HCEC 1CT (cell line): ENCODE measurements around the gene PLD1.
"Not testable (repeated sequence)": the region's sequence is repeated elsewhere in the genome, so short reads cannot be mapped to it uniquely, and the experiment has no call there.

Experiments used
- DNase-seq: peaks from one replicate; pipeline ENCODE4 v3.0.0-alpha.2; 2017

Gene PLD1

GRCh38 chr3:171606151-171606751 lies 204.0 kb downstream of the PLD1 start:
- DNase-seq: no peak

- no peak for DNase-seq
These were observed 205.9 kb downstream of the PLD1 start for GRCh38 chr3:171604370-171604769.

GRCh38 chr3:171602072-171602471 lies 208.2 kb downstream of the PLD1 start:
- DNase-seq: no peak

GRCh38 chr3:171600030-171600429 lies 210.3 kb downstream of the PLD1 start:
- DNase-seq: no peak

- no peak for DNase-seq
These were observed 211.3 kb downstream of the PLD1 start for GRCh38 chr3:171598990-171599389.

GRCh38 chr3:171592786-171593185 lies 217.5 kb downstream of the PLD1 start:
- DNase-seq: no peak

- DNase-seq: no peak
These were observed 219.2 kb downstream of the PLD1 start for GRCh38 chr3:171591070-171591469.

- DNase-seq: no peak
These were observed 224.0 kb downstream of the PLD1 start for GRCh38 chr3:171586274-171586673.

GRCh38 chr3:171585039-171585438 lies 225.2 kb downstream of the PLD1 start:
- DNase-seq: no peak

- DNase-seq: no peak
These were observed 226.2 kb downstream of the PLD1 start for GRCh38 chr3:171584100-171584499.

GRCh38 chr3:171574556-171575240 lies 235.6 kb downstream of the PLD1 start:
- no peak for DNase-seq

GRCh38 chr3:171569571-171570132 lies 240.6 kb downstream of the PLD1 start:
- peak; percentile 10 for DNase-seq

GRCh38 chr3:171568766-171569165 lies 241.5 kb downstream of the PLD1 start:
- DNase-seq: no peak

- peak; percentile 39 for DNase-seq
These were observed 243.4 kb downstream of the PLD1 start for GRCh38 chr3:171566803-171567422.

- peak; percentile 55 for DNase-seq
These were observed 244.7 kb downstream of the PLD1 start for GRCh38 chr3:171565481-171566058.

- no peak for DNase-seq
These were observed 245.4 kb downstream of the PLD1 start for GRCh38 chr3:171564748-171565480.

GRCh38 chr3:171563298-171563697 lies 247.0 kb downstream of the PLD1 start:
- no peak for DNase-seq

- DNase-seq: not testable (repeated sequence)
These were observed 247.8 kb downstream of the PLD1 start for GRCh38 chr3:171562459-171562858.

- DNase-seq: no peak
These were observed 248.5 kb downstream of the PLD1 start for GRCh38 chr3:171561596-171562323.

- DNase-seq: no peak
These were observed 250.7 kb downstream of the PLD1 start for GRCh38 chr3:171559586-171559985.

- DNase-seq: no peak
These were observed 252.0 kb downstream of the PLD1 start for GRCh38 chr3:171558188-171558696.

- DNase-seq: no peak
These were observed 253.1 kb downstream of the PLD1 start for GRCh38 chr3:171557173-171557572.
